HS-5 (cell line): ENCODE data around the gene NETO1.
A peak's percentile ranks its signal among the peaks of the same experiment; 100 is the strongest.

Experiments
- DNase-seq: peaks from one replicate; pipeline ENCODE4 v3.0.0-alpha.2; 2012; ENCODE audit warnings: low read depth

Gene NETO1

GRCh38 chr18:72843743-72844142 is 24.0 kb downstream of the NETO1 start:
- DNase-seq: no peak

- no peak for DNase-seq
Observed at GRCh38 chr18:72840109-72840508, 27.7 kb downstream of the NETO1 start.

DNA sequence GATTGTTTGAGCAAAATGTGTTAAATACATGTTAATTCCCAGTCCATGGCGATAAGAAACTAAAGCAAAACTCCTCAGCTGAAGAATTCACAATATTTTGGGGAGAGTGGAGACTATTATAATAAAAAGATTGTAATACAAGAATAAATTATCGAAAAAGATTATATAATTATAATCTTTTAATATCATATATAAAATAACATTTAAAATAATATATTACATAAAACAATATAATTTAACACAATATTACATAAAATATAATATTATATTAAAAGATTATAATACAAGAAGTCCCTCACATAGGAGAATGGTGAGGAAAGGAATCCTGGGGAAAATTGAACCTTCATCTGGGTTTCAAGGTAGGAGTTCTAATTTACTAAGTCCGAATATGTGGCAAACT is 33.1 kb downstream of the NETO1 start:
- no peak for DNase-seq

- DNase-seq: no peak
Observed at GRCh38 chr18:72833471-72833870, 34.3 kb downstream of the NETO1 start.

DNA sequence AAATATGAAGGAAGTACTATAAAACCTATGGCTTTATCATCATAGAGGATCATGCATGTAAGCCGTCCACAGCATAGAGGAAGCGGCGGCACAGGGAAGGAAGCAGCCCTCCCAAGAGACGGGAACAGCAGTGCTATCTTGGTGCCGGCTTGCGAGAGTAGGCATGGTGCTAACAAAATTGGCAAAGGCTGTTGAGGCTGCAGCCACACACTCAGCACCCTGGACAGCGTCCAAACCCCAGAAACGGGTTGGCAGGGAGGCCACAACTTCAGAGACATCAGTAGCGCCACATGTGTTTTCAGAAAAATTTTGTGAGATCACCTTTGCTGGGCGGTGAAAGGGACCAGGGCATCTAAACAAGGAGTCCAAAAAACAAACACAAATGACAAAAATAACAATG is 37.7 kb downstream of the NETO1 start:
- no peak for DNase-seq

GRCh38 chr18:72828601-72829000 is 39.2 kb downstream of the NETO1 start:
- DNase-seq: no peak

GRCh38 chr18:72826736-72827135 is 41.1 kb downstream of the NETO1 start:
- no peak for DNase-seq

GRCh38 chr18:72823345-72823744 is 44.4 kb downstream of the NETO1 start:
- DNase-seq: no peak

DNA sequence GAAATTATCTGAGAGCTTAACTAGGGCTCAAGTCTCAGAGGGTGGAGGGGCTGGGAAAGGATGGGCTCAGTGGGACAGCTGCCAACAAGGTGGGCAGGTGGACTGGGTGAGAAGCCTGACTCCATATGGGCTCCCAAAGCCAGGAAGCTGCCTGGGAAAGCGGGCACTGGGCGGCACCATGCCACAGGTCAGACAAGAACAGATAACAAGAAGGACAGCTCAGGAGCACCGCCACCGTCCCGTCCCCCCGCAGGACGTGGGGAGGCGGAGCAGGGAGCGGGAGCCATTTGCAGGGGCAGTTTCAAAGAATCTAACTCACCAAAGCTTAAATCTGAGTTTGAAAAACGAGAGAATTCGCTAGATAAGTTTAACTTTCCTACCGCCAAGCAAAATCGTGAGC is 45.6 kb downstream of the NETO1 start:
- DNase-seq: no peak

GRCh38 chr18:72820571-72820970 is 47.2 kb downstream of the NETO1 start:
- DNase-seq: no peak

DNA sequence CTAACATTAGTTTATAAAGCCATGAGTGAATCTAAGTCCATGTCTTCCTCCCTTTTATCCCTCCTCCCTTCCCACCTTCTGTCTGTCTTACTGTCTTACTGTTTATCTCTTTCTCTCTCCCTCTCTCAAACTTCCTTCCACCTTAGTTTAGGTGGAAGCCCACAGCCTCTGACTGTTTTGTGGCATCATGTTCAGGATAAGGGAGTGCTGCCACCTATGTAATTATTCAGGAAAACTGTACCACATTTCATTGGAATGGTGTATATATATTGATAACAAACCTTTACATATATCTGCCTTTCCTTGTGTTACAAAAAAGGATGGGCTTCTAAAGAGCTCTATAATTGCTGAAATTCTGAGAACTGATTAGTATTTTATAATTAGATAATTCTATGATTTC is 48.7 kb downstream of the NETO1 start:
- no peak for DNase-seq

GRCh38 chr18:72811047-72811446 is 56.7 kb downstream of the NETO1 start:
- DNase-seq: no peak

GRCh38 chr18:72808680-72809079 is 59.1 kb downstream of the NETO1 start:
- DNase-seq: no peak

GRCh38 chr18:72799106-72799505 is 68.7 kb downstream of the NETO1 start:
- peak; percentile 2 for DNase-seq

DNA sequence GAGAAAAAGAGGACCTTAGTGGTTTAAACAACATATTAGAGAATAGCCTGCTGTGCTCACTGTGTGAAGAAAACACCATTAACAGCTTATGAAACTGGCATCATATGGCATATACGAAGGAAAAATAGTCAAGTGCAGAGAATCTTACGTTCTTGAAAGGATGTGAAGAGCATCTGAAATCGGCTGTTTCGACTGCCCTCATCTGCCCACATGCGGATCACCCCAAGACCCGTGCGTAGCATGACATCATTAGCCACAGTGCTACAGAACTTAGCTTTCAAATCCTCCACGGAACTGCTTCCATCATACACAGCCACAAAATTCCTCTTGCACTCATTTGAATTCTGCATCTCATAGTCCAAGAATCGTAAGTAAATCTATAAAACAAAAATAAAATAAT is 84.3 kb downstream of the NETO1 start:
- DNase-seq: no peak

DNA sequence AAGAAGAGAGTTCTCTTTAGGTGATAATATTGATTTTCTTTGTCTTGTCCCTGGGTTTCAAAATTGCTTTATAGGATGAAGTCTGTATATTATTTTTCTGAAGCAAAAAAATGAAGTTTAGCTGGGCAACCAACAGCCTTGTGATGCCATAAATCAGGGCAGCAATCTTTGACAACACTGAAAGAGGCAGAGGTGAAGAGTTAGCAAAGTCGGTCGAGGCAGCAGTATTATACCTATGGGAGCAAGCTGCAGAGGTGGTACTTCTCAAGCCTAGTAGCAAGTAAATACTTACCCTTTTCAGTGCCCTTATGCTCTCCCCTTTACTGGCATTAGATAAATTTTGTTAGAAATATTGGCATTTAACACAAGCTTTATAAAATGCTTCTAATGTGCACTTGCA is 92.9 kb downstream of the NETO1 start:
- DNase-seq: no peak

DNA sequence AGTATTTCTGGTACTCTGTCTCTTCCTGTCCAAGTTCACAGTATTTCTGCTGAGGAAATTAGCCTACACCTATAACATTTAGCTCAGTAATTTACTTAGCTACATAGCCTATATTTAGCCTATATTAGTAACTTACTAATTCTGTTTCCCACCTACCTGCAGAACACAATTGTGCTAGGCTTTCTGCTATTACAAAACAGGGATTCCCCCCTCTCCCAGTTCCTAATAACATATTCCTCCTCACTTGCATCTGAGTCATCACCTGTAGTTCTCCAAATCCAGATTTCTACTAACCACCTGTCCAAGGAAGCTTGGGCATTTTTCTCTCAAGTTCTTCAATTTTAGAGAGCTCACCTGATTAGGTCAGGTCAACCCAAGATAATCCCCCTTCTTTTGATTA is 94.9 kb downstream of the NETO1 start:
- no peak for DNase-seq

GRCh38 chr18:72768681-72769229 is 99.0 kb downstream of the NETO1 start:
- DNase-seq: no peak

DNA sequence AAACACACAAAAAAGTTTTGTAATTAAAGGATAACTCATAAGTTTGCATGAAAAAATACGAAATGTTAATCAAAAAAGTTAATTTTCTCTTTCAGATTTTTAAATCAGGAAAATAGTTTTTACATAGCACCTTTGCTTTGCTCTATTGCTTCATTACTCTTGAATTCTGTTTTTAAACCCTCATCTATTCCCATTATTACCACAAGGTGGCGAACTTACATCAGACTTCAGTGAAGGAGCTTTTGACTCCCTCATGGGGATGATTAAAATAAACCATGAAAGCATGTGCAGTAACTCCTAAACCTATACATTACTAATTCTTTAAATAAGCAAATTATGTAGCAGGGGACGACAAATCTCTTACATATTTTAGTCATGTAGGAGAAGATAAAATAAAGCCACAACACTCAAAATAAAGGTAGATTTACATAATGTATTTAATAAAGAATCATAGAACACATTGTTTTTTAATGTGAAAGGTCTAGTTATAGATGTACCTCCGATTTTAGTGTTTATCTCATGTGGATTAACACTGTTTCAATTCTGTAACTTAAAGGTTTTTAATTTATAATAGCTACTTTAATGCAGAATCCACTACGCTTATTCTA is 105.2 kb downstream of the NETO1 start:
- DNase-seq: peak; percentile 33

DNA sequence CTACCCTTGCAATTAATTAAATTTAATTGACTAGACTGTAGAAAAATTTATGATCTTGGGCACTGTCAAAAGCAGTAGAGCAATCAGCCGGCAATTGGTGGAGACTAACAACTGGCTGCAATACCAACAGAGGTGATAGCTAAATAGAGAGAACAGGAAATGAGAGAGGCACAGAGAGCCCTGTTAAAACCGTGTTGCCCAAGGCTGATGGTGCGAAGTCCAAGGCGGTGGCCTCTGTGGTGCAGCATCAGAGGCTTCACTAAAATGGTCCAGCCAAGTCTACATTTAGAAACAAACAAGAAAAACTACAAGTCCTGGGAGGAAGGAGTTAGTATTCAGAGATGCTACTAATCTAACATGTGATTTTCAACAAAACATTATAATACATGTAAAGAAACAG is 115.6 kb downstream of the NETO1 start:
- no peak for DNase-seq

GRCh38 chr18:72742002-72742401 is 125.8 kb downstream of the NETO1 start:
- DNase-seq: peak; percentile 5

GRCh38 chr18:72738136-72738535 is 129.7 kb downstream of the NETO1 start:
- no peak for DNase-seq

GRCh38 chr18:72727776-72728175 is 140.0 kb downstream of the NETO1 start:
- no peak for DNase-seq

DNA sequence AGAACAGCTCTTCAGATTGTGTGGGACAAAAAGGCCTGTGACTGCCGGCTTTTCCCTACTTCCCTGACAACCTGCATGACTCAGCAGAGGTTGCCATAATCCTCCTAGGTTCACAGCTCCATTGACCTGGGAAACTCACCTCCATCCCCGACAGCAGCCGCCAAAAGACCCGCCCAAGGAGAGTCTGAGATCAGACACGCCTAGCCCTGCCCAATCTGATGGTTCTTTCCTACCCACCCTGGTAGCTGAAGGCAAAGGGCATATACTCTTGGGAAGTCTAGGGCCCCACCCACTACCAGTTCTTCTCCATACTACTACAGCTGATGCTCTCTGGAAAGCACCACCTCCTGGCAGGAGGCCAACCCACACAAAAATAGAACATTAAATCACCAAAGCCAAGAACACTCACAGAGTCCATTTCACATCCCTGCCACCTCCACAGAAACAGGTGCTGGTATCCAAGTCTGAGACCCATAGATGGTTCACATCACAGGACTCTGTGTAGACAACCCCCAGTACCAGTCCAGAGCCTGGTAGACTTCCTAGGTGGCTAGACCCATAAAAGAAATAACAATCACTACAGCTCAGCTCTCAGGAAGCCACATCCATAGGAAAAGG is 140.6 kb downstream of the NETO1 start:
- no peak for DNase-seq
